SK-N-SH treated with all-trans-retinoic acid at 6 μM for 48 hours (cell line): Measurements from ENCODE around the gene STK11.

Source experiments
- ATAC-seq: fragments of 200-7000 bp; cut with Tn5 transposase; 3 replicates; pipeline ENCODE4 v1.9.1; 2020; ENCODE audit warnings: mild to moderate bottlenecking, moderate library complexity
- ARNTL ChIP-seq: fragments of 450-650 bp; formaldehyde crosslinking; IDR thresholded peaks from 2 replicates; pipeline ENCODE4 v1.5.0; 2020; ENCODE audit warnings: low read depth, mild to moderate bottlenecking, moderate library complexity, borderline replicate concordance
- BACH2 ChIP-seq: fragments of 250-450 bp; sonication (Bioruptor Pico); IDR thresholded peaks from 2 replicates; pipeline ENCODE4 v1.9.0; 2021; ENCODE audit warnings: mild to moderate bottlenecking, borderline replicate concordance
- CREB5 ChIP-seq: fragments of 250-450 bp; sonication (Bioruptor Pico); IDR thresholded peaks from 2 replicates; pipeline ENCODE4 v1.5.1; 2020; ENCODE audit warnings: low read depth, mild to moderate bottlenecking, moderate library complexity
- CSDC2 ChIP-seq: fragments of 250-450 bp; sonication (Bioruptor Pico); IDR thresholded peaks from 2 replicates; pipeline ENCODE4 v1.5.0; 2020; ENCODE audit warnings: mild to moderate bottlenecking, moderate library complexity
- CSRNP3 ChIP-seq: fragments of 250-450 bp; sonication (Bioruptor Pico); IDR thresholded peaks from 2 replicates; pipeline ENCODE4 v1.5.1; 2021; ENCODE audit warnings: mild to moderate bottlenecking, moderate library complexity
- GLIS3 ChIP-seq: fragments of 250-450 bp; sonication (Bioruptor Pico); IDR thresholded peaks from 2 replicates; pipeline ENCODE4 v1.5.0; 2020; ENCODE audit warnings: mild to moderate bottlenecking, moderate library complexity
- ISL1 ChIP-seq: fragments of 250-450 bp; sonication (Bioruptor Pico); IDR thresholded peaks from 2 replicates; pipeline ENCODE4 v2.1.2; 2022; ENCODE audit warnings: mild to moderate bottlenecking, moderate library complexity
- OSR1 ChIP-seq: fragments of 250-450 bp; sonication (Bioruptor Pico); IDR thresholded peaks from 2 replicates; pipeline ENCODE4 v1.8.0; 2022; ENCODE audit warnings: moderate library complexity, mild to moderate bottlenecking, inconsistent platforms
- PATZ1 ChIP-seq: fragments of 250-450 bp; sonication (Bioruptor Pico); IDR thresholded peaks from 2 replicates; pipeline ENCODE4 v1.8.0; 2020; ENCODE audit warnings: mild to moderate bottlenecking, moderate library complexity, borderline replicate concordance
- POU6F1 ChIP-seq: fragments of 250-450 bp; sonication (Bioruptor Pico); IDR thresholded peaks from 2 replicates; pipeline ENCODE4 v1.8.0; 2021; ENCODE audit warnings: low read depth, mild to moderate bottlenecking, moderate library complexity, borderline replicate concordance
- PPARA ChIP-seq: fragments of 250-450 bp; sonication (Bioruptor Pico); IDR thresholded peaks from 2 replicates; pipeline ENCODE4 v1.5.0; 2020; ENCODE audit warnings: mild to moderate bottlenecking, borderline replicate concordance
- RARB ChIP-seq: fragments of 250-450 bp; sonication (Bioruptor Pico); IDR thresholded peaks from 2 replicates; pipeline ENCODE4 v1.8.0; 2021; ENCODE audit warnings: mild to moderate bottlenecking, moderate library complexity
- SNAI2 ChIP-seq: fragments of 250-450 bp; sonication (Bioruptor Pico); IDR thresholded peaks from 2 replicates; pipeline ENCODE4 v1.5.0; 2020; ENCODE audit warnings: mild to moderate bottlenecking, moderate library complexity
- TCF4 ChIP-seq: fragments of 250-450 bp; sonication (Bioruptor Pico); IDR thresholded peaks from 2 replicates; pipeline ENCODE4 v1.8.0; 2021; ENCODE audit warnings: mild to moderate bottlenecking, moderate library complexity, borderline replicate concordance
- ZC3H10 ChIP-seq: fragments of 250-450 bp; sonication (Bioruptor Pico); IDR thresholded peaks from 2 replicates; pipeline ENCODE4 v1.5.1; 2021; ENCODE audit warnings: mild to moderate bottlenecking, moderate library complexity
- ZFP3 ChIP-seq: fragments of 250-450 bp; sonication (Bioruptor Pico); IDR thresholded peaks from 2 replicates; pipeline ENCODE4 v1.5.0; 2020; ENCODE audit warnings: mild to moderate bottlenecking, moderate library complexity
- ZNF565 ChIP-seq: fragments of 450-650 bp; formaldehyde crosslinking; conservative IDR thresholded peaks from 2 replicates; pipeline ENCODE4 v1.5.0; 2020; ENCODE audit warnings: low read depth, mild to moderate bottlenecking, moderate library complexity
- ZNF70 ChIP-seq: fragments of 450-650 bp; formaldehyde crosslinking; IDR thresholded peaks from 2 replicates; pipeline ENCODE4 v1.5.0; 2020; ENCODE audit warnings: mild to moderate bottlenecking, moderate library complexity
- ZNF8 ChIP-seq: fragments of 450-650 bp; formaldehyde crosslinking; IDR thresholded peaks from 2 replicates; pipeline ENCODE4 v1.5.0; 2020; ENCODE audit warnings: mild to moderate bottlenecking, moderate library complexity

Gene STK11

GRCh38 chr19:1266129-1266915, 60.7 kb downstream of the STK11 start:
- peak; percentile 47 for ATAC-seq
- no peak for TF ChIP-seq RARB
- no peak for TF ChIP-seq ZNF70
- no peak for TF ChIP-seq SNAI2
- TF ChIP-seq ZNF8: no peak
- TF ChIP-seq ZNF565 (CRISPR knock-in tag): no peak
- no peak for TF ChIP-seq CSRNP3 (CRISPR knock-in tag)
- TF ChIP-seq ARNTL (CRISPR knock-in tag): no peak
- TF ChIP-seq CREB5: no peak
- TF ChIP-seq POU6F1 (CRISPR knock-in tag): no peak
- TF ChIP-seq PPARA (CRISPR knock-in tag): no peak
- no peak for TF ChIP-seq ZC3H10 (CRISPR knock-in tag)
- TF ChIP-seq GLIS3: no peak
- no peak for TF ChIP-seq ZFP3 (CRISPR knock-in tag)
- TF ChIP-seq PATZ1: peak; percentile 65; the same call in 1 of the 2 replicates
- no peak for TF ChIP-seq ISL1 (CRISPR knock-in tag)
- TF ChIP-seq TCF4 (CRISPR knock-in tag): peak; percentile 14; the same call in 1 of the 2 replicates
- TF ChIP-seq OSR1 (CRISPR knock-in tag): no peak

GRCh38 chr19:1266916-1267476, 61.4 kb downstream of the STK11 start:
- peak; percentile 30 for ATAC-seq
- TF ChIP-seq ZNF8 (no peak), CSDC2 (CRISPR knock-in tag) (no peak), ARNTL (CRISPR knock-in tag) (no peak), OSR1 (CRISPR knock-in tag) (no peak), ISL1 (CRISPR knock-in tag) (no peak), BACH2 (no peak), ZFP3 (CRISPR knock-in tag) (no peak)

GRCh38 chr19:1267477-1268225, 62.1 kb downstream of the STK11 start:
- TF ChIP-seq PATZ1 (0 out of 2 replicates have a peak, but pooled peaks have one; percentile 47), ZNF70 (no peak)
- no peak for ATAC-seq
